K562 (cell line): ENCODE results near the gene NAGS. TPM values are rescaled to one million over a fixed set of nuclear protein-coding genes. Genes with fewer than 3 reads are reported as not detected.
A peak's percentile ranks its signal among the peaks of the same experiment; 100 is the strongest.

ENCODE experiments used
- ARID4B ChIP-seq: sonication (generic); formaldehyde crosslinking; IDR thresholded peaks from 2 replicates; pipeline ENCODE4 v1.8.0; 2022; ENCODE audit warnings: mild to moderate bottlenecking, missing genetic modification reagents
- CBFA2T3 ChIP-seq: fragments of 450-650 bp; IDR thresholded peaks from 2 replicates; pipeline ENCODE4 v1.6.1; 2017
- CEBPB ChIP-seq: fragments of 450-650 bp; IDR thresholded peaks from 2 replicates; pipeline ENCODE4 v1.6.1; 2016; ENCODE audit warnings: missing genetic modification characterization, missing compliant biosample characterization
- CTBP1 ChIP-seq: fragments of 450-650 bp; IDR thresholded peaks from 2 replicates; pipeline ENCODE4 v1.6.1; 2016; ENCODE audit warnings: borderline replicate concordance
- CXXC5 ChIP-seq: fragments of 250-450 bp; sonication (Bioruptor Pico); IDR thresholded peaks from 2 replicates; pipeline ENCODE4 v1.8.0; 2022; ENCODE audit warnings: inconsistent platforms, mild to moderate bottlenecking, moderate library complexity
- ETV5 ChIP-seq: sonication (generic); formaldehyde crosslinking; IDR thresholded peaks from 2 replicates; pipeline ENCODE4 v1.4.0; 2020; ENCODE audit warnings: low read depth, mild to moderate bottlenecking, missing genetic modification reagents
- HDAC6 ChIP-seq: IDR thresholded peaks from 2 replicates; pipeline ENCODE4 v1.6.1; 2012; ENCODE audit warnings: low read depth, mild to moderate bottlenecking, control low read depth, inconsistent platforms, low read length, moderate library complexity
- NBN ChIP-seq: fragments of 450-650 bp; IDR thresholded peaks from 2 replicates; pipeline ENCODE4 v1.6.1; 2016; ENCODE audit warnings: low read depth, mild to moderate bottlenecking
- PRDM10 ChIP-seq: fragments of 450-650 bp; IDR thresholded peaks from 2 replicates; pipeline ENCODE4 v1.6.1; 2018; ENCODE audit not compliant: partially characterized antibody
- SOX6 ChIP-seq: fragments of 450-650 bp; IDR thresholded peaks from 2 replicates; pipeline ENCODE4 v1.6.1; 2014; ENCODE audit warnings: mild to moderate bottlenecking
- TFAP4 ChIP-seq: sonication (generic); formaldehyde crosslinking; IDR thresholded peaks from 2 replicates; pipeline ENCODE4 v1.8.0; 2022; ENCODE audit warnings: missing genetic modification reagents, mild to moderate bottlenecking, moderate library complexity, borderline replicate concordance
- polyA plus RNA-seq, 8 experiments: library from polyadenylated mRNA; depleted of rRNA in 4 of 8; stranded (reverse) in 5 of 8; unstranded in 3 of 8; fragments of >200 nt; fragmentation: Nextera tagmentation in 2 of 8; fragmentation: Illumina TruSeq in 1 of 8; extraction: Ambion mirVana in 2 of 8; extraction: Trizol in 1 of 8; gene quantifications; 2 replicates each; pipeline versions ENCODE4 v1.2.1 to v1.2.3, GENCODE V29; 2011 to 2014; ENCODE audit warnings: inconsistent platforms in 1 of 8, missing spikeins in 1 of 8
- total RNA-seq, 7 experiments: library from RNA; depleted of rRNA in 6 of 7; stranded (reverse); fragments of >200 nt in 6 of 7; fragmentation: Illumina TruSeq in 2 of 7; extraction: Trizol in 2 of 7; gene quantifications; 2 replicates each; pipeline versions ENCODE4 v1.2.1 to v1.2.3, GENCODE V29; 2011 to 2021; ENCODE audit warnings: low replicate concordance in 1 of 7

Gene NAGS
- total and polyA plus RNA-seq, 9 of the 15 experiments (the other 6 are each of a cell fraction or from before 2014, with no cell fraction given) = not detected

- TF ChIP-seq PRDM10 = peak; percentile 67
- 0 out of 2 replicates have a peak, but pooled peaks have one; percentile 43 for TF ChIP-seq ETV5 (CRISPR knock-in tag)
- TF ChIP-seq NBN = peak; percentile 71
- peak; percentile 56; the same call in 1 of the 2 replicates for TF ChIP-seq CXXC5 (CRISPR knock-in tag)
- peak; percentile 53 for TF ChIP-seq CEBPB (tag)
- TF ChIP-seq CTBP1 = peak; percentile 30; the same call in 1 of the 2 replicates
- peak; percentile 72; the same call in 1 of the 2 replicates for TF ChIP-seq TFAP4
- TF ChIP-seq CBFA2T3 = peak; percentile 26; the same call in 1 of the 2 replicates
- TF ChIP-seq SOX6 = peak; percentile 48; the same call in 1 of the 2 replicates
- TF ChIP-seq HDAC6 = no peak
- TF ChIP-seq ARID4B (CRISPR knock-in tag) = 0 out of 2 replicates have a peak, but pooled peaks have one; percentile 29
Observed at GRCh38 chr17:44006598-44007345, 2.4 kb downstream of the NAGS start (continued).
